Caco-2 (cell line): Measurements from ENCODE around the gene MMEL1. TPM values are rescaled to one million over a fixed set of nuclear protein-coding genes. Genes with fewer than 3 reads are reported as not detected.

ENCODE experiments used
- BruUV-seq: library from RNA; stranded (reverse); fragments of 400-500 nt; replicated peaks from 2 replicates; lab custom pipeline; 2021; lab: Mats Ljungman, UMichigan
- CTCF ChIA-PET: fragments of 300-600 bp; sonication (Branson Sonifier 250); formaldehyde crosslinking; loops from one replicate; lab custom pipeline; 2022; ENCODE audit warnings: antibody characterized with exemption; lab: Charles Lee
- POLR2A ChIA-PET: fragments of 300-600 bp; sonication (Branson Sonifier 250); formaldehyde crosslinking; loops from one replicate; lab custom pipeline; 2022; ENCODE audit warnings: antibody characterized with exemption; lab: Charles Lee
- DNase-seq, 2 experiments: peaks; one replicate each; pipeline versions ENCODE4 v3.0.0 to v3.0.0-alpha.2; 2020 to 2022
- H3K27me3 ChIP-seq: replicated peaks from 2 replicates; pipeline ENCODE4 v1.6.0; 2011; ENCODE audit warnings: low read length; ENCODE audit not compliant: control insufficient read depth, insufficient read depth
- H3K36me3 ChIP-seq: 2 replicates; pipeline ENCODE4 v1.5.1; 2011; ENCODE audit warnings: low read length; ENCODE audit not compliant: control insufficient read depth, insufficient read depth
- H3K4me1 ChIP-seq: fragments of 250-450 bp; sonication (Bioruptor Pico); 2 replicates; pipeline ENCODE4 v1.5.1; 2020; ENCODE audit warnings: mild to moderate bottlenecking
- H3K4me3 ChIP-seq: 2 replicates; pipeline ENCODE4 v1.5.1; 2011; ENCODE audit warnings: low read depth, mild to moderate bottlenecking, control low read depth, low read length
- H3K9me3 ChIP-seq: fragments of 250-450 bp; sonication (Bioruptor Pico); 2 replicates; pipeline ENCODE4 v1.5.1; 2020; ENCODE audit warnings: mild to moderate bottlenecking, moderate library complexity
- H3K27ac Mint-ChIP-seq: one replicate; pipeline ENCODE4 v1.8.0; 2022; ENCODE audit warnings: mixed read lengths; ENCODE audit not compliant: unreplicated experiment
- H3K27me3 Mint-ChIP-seq: one replicate; pipeline ENCODE4 v1.8.0; 2022; ENCODE audit warnings: mixed read lengths; ENCODE audit not compliant: insufficient read depth, unreplicated experiment
- H3K36me3 Mint-ChIP-seq: one replicate; pipeline ENCODE4 v1.8.0; 2022; ENCODE audit warnings: mild to moderate bottlenecking, mixed read lengths; ENCODE audit not compliant: insufficient read depth, unreplicated experiment
- H3K4me1 Mint-ChIP-seq: one replicate; pipeline ENCODE4 v1.8.0; 2022; ENCODE audit warnings: low read depth, mixed read lengths; ENCODE audit not compliant: unreplicated experiment
- H3K4me3 Mint-ChIP-seq: one replicate; pipeline ENCODE4 v1.8.0; 2022; ENCODE audit warnings: mild to moderate bottlenecking, moderate library complexity, mixed read lengths; ENCODE audit not compliant: unreplicated experiment
- H3K9me3 Mint-ChIP-seq: one replicate; pipeline ENCODE4 v1.8.0; 2022; ENCODE audit warnings: mixed read lengths; ENCODE audit not compliant: unreplicated experiment
- intact Hi-C: fragments of 100-400 bp; cut with micrococcal nuclease; formaldehyde crosslinking; loops from one replicate; pipeline ENCODE4 v1.10.0; 2022; ENCODE audit not compliant: unreplicated experiment
- total RNA-seq: library from RNA; stranded (reverse); gene quantifications from 2 replicates; pipeline ENCODE4 v1.2.3, GENCODE V29; 2022
- TF ChIP-seq, protein P1 (sequence below), 2 experiments: fragments of 200-600 bp in 1 of 2; IDR thresholded peaks; 1 replicate in 1 of 2; 2 replicates in 1 of 2; pipeline versions ENCODE4 v1.5.1 to v1.8.0; 2011 to 2022; ENCODE audit warnings: antibody characterized with exemption in 1 of 2, control low read depth in 1 of 2, inconsistent platforms in 1 of 2, low read depth in 1 of 2, low read length in 1 of 2, mild to moderate bottlenecking in 1 of 2, moderate library complexity in 1 of 2; ENCODE audit not compliant: insufficient read depth in 1 of 2, severe bottlenecking in 1 of 2, unreplicated experiment in 1 of 2

MMEL1 gene
- total RNA-seq, 1 experiment from 2014 or later, result not detected

DNA sequence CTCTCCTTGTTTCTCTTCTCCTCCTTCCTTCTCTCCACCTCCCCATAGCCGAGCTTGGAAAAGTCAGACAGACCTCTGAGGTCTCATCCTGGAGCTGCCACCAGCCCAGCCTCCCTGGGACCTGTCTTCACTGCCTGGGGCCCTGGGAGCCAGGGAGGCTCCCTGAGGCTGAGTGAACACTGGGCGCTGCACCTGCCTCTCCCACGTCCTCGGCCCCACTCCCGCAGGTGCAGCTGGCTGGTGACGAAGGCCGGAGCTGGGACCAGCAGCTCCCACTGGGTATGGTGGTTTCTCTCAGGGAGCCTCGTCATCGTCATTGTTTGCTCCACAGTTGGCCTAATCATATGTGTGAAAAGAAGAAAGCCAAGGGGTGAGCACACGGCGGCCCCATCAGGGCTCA lies 71.4 kb downstream of the MMEL1 start:
- H3K4me3 Mint-ChIP-seq, result no peak overlapping the region
- no peak for DNase-seq

DNA sequence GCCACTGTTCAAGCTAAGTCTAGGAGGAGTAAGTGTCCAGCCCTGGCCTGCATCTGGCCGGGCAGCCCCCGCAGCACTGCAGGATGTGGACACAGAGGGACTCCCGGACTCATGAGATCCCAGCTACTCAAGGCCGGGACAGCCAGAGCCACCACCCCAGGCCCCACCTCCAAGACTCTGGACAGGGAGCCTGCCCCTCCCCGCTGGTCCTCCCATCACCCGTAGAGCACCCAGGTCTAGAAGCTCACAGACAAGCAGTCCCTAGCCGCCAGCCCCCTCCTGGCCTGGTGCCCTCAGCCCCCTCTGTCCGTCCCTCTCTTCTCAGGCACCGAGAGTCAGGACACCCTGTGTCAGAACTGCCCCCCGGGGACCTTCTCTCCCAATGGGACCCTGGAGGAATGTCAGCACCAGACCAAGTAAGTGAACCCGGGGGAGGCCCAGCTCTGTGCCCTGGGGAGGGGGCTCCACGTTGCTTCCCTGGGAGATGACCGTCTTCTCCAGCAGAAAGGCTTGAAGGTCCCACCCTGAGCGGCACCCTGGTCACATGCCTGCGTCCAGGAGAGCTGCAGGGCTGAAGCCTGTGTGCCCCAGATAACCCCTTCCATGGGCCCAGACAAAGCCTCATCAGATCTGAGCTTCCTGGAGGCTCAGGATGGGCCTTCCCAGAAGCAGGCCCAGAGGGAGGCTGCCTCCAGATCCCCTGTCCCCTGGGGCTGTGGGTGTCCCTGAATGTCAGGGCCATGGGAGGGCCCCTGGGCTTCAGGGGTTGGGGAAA lies 72.3 kb downstream of the MMEL1 start:
- no TSS peak for BruUV-seq
- no peaks in the 10 kb centered on the region for H3K9me3 Mint-ChIP-seq
- no peak for DNase-seq
- TF ChIP-seq, protein P1, sequence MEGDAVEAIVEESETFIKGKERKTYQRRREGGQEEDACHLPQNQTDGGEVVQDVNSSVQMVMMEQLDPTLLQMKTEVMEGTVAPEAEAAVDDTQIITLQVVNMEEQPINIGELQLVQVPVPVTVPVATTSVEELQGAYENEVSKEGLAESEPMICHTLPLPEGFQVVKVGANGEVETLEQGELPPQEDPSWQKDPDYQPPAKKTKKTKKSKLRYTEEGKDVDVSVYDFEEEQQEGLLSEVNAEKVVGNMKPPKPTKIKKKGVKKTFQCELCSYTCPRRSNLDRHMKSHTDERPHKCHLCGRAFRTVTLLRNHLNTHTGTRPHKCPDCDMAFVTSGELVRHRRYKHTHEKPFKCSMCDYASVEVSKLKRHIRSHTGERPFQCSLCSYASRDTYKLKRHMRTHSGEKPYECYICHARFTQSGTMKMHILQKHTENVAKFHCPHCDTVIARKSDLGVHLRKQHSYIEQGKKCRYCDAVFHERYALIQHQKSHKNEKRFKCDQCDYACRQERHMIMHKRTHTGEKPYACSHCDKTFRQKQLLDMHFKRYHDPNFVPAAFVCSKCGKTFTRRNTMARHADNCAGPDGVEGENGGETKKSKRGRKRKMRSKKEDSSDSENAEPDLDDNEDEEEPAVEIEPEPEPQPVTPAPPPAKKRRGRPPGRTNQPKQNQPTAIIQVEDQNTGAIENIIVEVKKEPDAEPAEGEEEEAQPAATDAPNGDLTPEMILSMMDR (IDR thresholded peaks at IDR 0.05; ENCODE audit: insufficient read depth in 1 of 2, low read depth in 1 of 2, low read length in 1 of 2, severe bottlenecking in 1 of 2, unreplicated experiment in 1 of 2), result no peak
- Histone ChIP-seq H3K4me3 (no peak overlapping the region), H3K9me3 (no peaks in the 10 kb centered on the region), H3K27me3 (no peaks in the 10 kb centered on the region), H3K36me3 (no peaks in the 10 kb centered on the region), H3K4me1 (no peaks in the 10 kb centered on the region)
- CTCF ChIA-PET, result interaction anchor here (1.6 kb wide), 1 partner anchor 13 kb away, joined by 3 read pairs; no protein-coding TSS in a partner anchor
- no peaks in the 10 kb centered on the region for H3K4me1 Mint-ChIP-seq
- POLR2A ChIA-PET, result no interaction called here
- H3K36me3 Mint-ChIP-seq, result no peaks in the 10 kb centered on the region
- no peak overlapping the region for H3K4me3 Mint-ChIP-seq
- peaks cover 2% of the 10 kb centered on the region for H3K27me3 Mint-ChIP-seq
- intact Hi-C loops, result no loop called here
- no peak overlapping the region for H3K27ac Mint-ChIP-seq

More for the DNA sequence above, 71.4 kb downstream of the MMEL1 start:
- no peak overlapping the region for H3K4me3 ChIP-seq
- H3K4me1 ChIP-seq, result no peaks in the 10 kb centered on the region
- Mint-ChIP-seq H3K27ac (no peak overlapping the region), H3K4me1 (no peaks in the 10 kb centered on the region), H3K9me3 (no peaks in the 10 kb centered on the region), H3K27me3 (peaks cover 1% of the 10 kb centered on the region), H3K36me3 (no peaks in the 10 kb centered on the region)
- H3K9me3 ChIP-seq, result no peaks in the 10 kb centered on the region
- TF ChIP-seq, protein P1 (IDR thresholded peaks at IDR 0.05; ENCODE audit: insufficient read depth in 1 of 2, low read depth in 1 of 2, low read length in 1 of 2, severe bottlenecking in 1 of 2, unreplicated experiment in 1 of 2), result no peak
- ChIA-PET CTCF (interaction anchor here (1.6 kb wide), 1 partner anchor 14 kb away, joined by 3 read pairs; no protein-coding TSS in a partner anchor), POLR2A (no interaction called here)
- no peaks in the 10 kb centered on the region for H3K27me3 ChIP-seq
- H3K36me3 ChIP-seq, result no peaks in the 10 kb centered on the region
- intact Hi-C loops, result no loop called here
- no TSS peak for BruUV-seq

DNA sequence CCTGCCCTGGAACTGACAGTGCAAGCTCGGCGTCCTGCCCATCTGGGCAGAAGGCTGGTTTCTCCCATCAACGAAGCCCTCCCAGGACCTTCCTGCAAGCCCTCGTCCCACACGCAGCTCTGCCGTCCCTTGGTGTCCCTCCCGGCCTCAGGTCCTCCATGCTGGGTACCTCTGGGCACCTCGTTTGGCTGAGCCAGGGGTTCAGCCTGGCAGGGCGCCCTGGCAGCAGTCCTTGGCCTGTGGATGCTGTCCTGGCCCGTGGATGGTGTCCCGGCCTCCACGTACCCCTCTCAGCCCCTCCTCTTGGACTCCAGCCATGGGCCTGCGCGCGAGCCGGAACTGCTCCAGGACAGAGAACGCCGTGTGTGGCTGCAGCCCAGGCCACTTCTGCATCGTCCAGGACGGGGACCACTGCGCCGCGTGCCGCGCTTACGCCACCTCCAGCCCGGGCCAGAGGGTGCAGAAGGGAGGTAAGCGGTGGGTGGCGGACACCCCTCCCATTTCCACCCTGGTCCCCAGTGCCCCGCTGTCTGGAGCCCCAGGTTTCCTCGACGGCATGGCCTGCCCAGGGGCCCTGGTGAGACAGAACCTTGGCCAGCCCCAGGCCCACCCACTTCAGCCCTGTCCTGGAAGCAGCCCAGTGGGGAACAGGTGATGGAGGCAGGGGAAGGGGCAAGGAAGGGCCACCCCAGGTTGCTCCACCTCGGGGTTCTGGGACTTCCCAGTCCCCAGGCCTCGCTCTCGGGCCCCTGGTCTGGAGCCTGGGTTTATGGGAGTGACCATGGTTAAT lies 73.1 kb downstream of the MMEL1 start:
- no peak overlapping the region for H3K4me3 Mint-ChIP-seq
- no peaks in the 10 kb centered on the region for H3K36me3 ChIP-seq
- no peaks in the 10 kb centered on the region for H3K27me3 ChIP-seq
- H3K9me3 ChIP-seq, result no peaks in the 10 kb centered on the region
- DNase-seq, result no peak
- H3K4me1 Mint-ChIP-seq, result no peaks in the 10 kb centered on the region
- intact Hi-C loops, result no loop called here
- H3K4me1 ChIP-seq, result no peaks in the 10 kb centered on the region
- peaks cover 2% of the 10 kb centered on the region for H3K27me3 Mint-ChIP-seq
- no peak overlapping the region for H3K27ac Mint-ChIP-seq
- ChIA-PET POLR2A (no interaction called here), CTCF (no interaction called here)
- H3K4me3 ChIP-seq, result no peak overlapping the region
- H3K36me3 Mint-ChIP-seq, result no peaks in the 10 kb centered on the region
- H3K9me3 Mint-ChIP-seq, result no peaks in the 10 kb centered on the region
- TF ChIP-seq, protein P1 (IDR thresholded peaks at IDR 0.05; ENCODE audit: insufficient read depth in 1 of 2, low read depth in 1 of 2, low read length in 1 of 2, severe bottlenecking in 1 of 2, unreplicated experiment in 1 of 2), result no peak
- BruUV-seq, result no TSS peak
